ENCODE measurements around the gene UBE2M. TPM values are rescaled to one million over a fixed set of nuclear protein-coding genes. Genes with fewer than 3 reads are reported as not detected.

UBE2M gene
- total RNA-seq, 1 donor: 54.6 TPM

- Histone ChIP-seq H3K4me1 (ENCODE audit: insufficient read depth, low read length) (peaks cover 39% of the 10 kb centered on the region), H4K20me1 (ENCODE audit: insufficient read depth, low read length) (peaks cover 12% of the 10 kb centered on the region), H3K9me3 (ENCODE audit: low read depth, low read length) (no peaks in the 10 kb centered on the region), H2AFZ (ENCODE audit: low read length) (peak overlapping the region; percentile 92), H3K36me3 (ENCODE audit: insufficient read depth, low read length) (peaks cover 13% of the 10 kb centered on the region), H3K27me3 (ENCODE audit: insufficient read depth, low read length) (peaks cover 6% of the 10 kb centered on the region), H3K4me3 (ENCODE audit: insufficient read depth, low read length) (peak overlapping the region; percentile 87), H3K4me2 (ENCODE audit: insufficient read depth, low read length) (peak overlapping the region; percentile 93), H3K27ac (ENCODE audit: low read depth, low read length) (peak overlapping the region; percentile 99), H3K79me2 (ENCODE audit: insufficient read depth, low read length) (peaks cover 33% of the 10 kb centered on the region)
- DNase-seq (ENCODE audit: insufficient read length, low spot score, missing footprints): peak; percentile 100
- TF ChIP-seq, protein P1, sequence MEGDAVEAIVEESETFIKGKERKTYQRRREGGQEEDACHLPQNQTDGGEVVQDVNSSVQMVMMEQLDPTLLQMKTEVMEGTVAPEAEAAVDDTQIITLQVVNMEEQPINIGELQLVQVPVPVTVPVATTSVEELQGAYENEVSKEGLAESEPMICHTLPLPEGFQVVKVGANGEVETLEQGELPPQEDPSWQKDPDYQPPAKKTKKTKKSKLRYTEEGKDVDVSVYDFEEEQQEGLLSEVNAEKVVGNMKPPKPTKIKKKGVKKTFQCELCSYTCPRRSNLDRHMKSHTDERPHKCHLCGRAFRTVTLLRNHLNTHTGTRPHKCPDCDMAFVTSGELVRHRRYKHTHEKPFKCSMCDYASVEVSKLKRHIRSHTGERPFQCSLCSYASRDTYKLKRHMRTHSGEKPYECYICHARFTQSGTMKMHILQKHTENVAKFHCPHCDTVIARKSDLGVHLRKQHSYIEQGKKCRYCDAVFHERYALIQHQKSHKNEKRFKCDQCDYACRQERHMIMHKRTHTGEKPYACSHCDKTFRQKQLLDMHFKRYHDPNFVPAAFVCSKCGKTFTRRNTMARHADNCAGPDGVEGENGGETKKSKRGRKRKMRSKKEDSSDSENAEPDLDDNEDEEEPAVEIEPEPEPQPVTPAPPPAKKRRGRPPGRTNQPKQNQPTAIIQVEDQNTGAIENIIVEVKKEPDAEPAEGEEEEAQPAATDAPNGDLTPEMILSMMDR (IDR thresholded peaks at IDR 0.05; ENCODE audit: extremely low read depth, low read depth, low read length): no peak
Observed at GRCh38 chr19:58559275-58560006, 1.0 kb upstream of the UBE2M start.

- TF ChIP-seq, protein P1 (IDR thresholded peaks at IDR 0.05; ENCODE audit: extremely low read depth, low read depth, low read length): no peak
Observed at GRCh38 chr19:58558623-58559274, 338 bp upstream of the UBE2M start.

GRCh38 chr19:58557221-58558065 is 968 bp downstream of the UBE2M start:
- no peaks in the 10 kb centered on the region for H3K9me3 ChIP-seq (ENCODE audit: low read depth, low read length)
- DNase-seq (ENCODE audit: insufficient read length, low spot score, missing footprints): peak; percentile 78
- TF ChIP-seq, protein P1 (IDR thresholded peaks at IDR 0.05; ENCODE audit: extremely low read depth, low read depth, low read length): no peak
- no peaks in the 10 kb centered on the region for H3K27me3 ChIP-seq (ENCODE audit: insufficient read depth, low read length)
- peaks cover 12% of the 10 kb centered on the region for H4K20me1 ChIP-seq (ENCODE audit: insufficient read depth, low read length)
- peak overlapping the region; percentile 87 for H3K4me3 ChIP-seq (ENCODE audit: insufficient read depth, low read length)
- H3K4me2 ChIP-seq (ENCODE audit: insufficient read depth, low read length): peak overlapping the region; percentile 97
- H3K4me1 ChIP-seq (ENCODE audit: insufficient read depth, low read length): peaks cover 41% of the 10 kb centered on the region
- H3K79me2 ChIP-seq (ENCODE audit: insufficient read depth, low read length): peaks cover 51% of the 10 kb centered on the region
- H3K27ac ChIP-seq (ENCODE audit: low read depth, low read length): peak overlapping the region; percentile 83
- H2AFZ ChIP-seq (ENCODE audit: low read length): no peak overlapping the region
- peaks cover 23% of the 10 kb centered on the region for H3K36me3 ChIP-seq (ENCODE audit: insufficient read depth, low read length)

More at GRCh38 chr19:58558623-58559274, 338 bp upstream of the UBE2M start:
- peak overlapping the region; percentile 99 for H3K27ac ChIP-seq (ENCODE audit: low read depth, low read length)
- H3K4me1 ChIP-seq (ENCODE audit: insufficient read depth, low read length): peaks cover 46% of the 10 kb centered on the region
- peak overlapping the region; percentile 87 for H3K4me3 ChIP-seq (ENCODE audit: insufficient read depth, low read length)
- peaks cover 16% of the 10 kb centered on the region for H3K36me3 ChIP-seq (ENCODE audit: insufficient read depth, low read length)
- H3K27me3 ChIP-seq (ENCODE audit: insufficient read depth, low read length): peaks cover 6% of the 10 kb centered on the region
- peaks cover 40% of the 10 kb centered on the region for H3K79me2 ChIP-seq (ENCODE audit: insufficient read depth, low read length)
- peaks cover 12% of the 10 kb centered on the region for H4K20me1 ChIP-seq (ENCODE audit: insufficient read depth, low read length)
- peak overlapping the region; percentile 93 for H3K4me2 ChIP-seq (ENCODE audit: insufficient read depth, low read length)
- peak; percentile 100 for DNase-seq (ENCODE audit: insufficient read length, low spot score, missing footprints)
- peak overlapping the region; percentile 92 for H2AFZ ChIP-seq (ENCODE audit: low read length)
- no peaks in the 10 kb centered on the region for H3K9me3 ChIP-seq (ENCODE audit: low read depth, low read length)
